ENCODE data around the gene TMEM44. TPM values are rescaled to one million over a fixed set of nuclear protein-coding genes. Genes with fewer than 3 reads are reported as not detected.

The TMEM44 gene
- total RNA-seq, 1 experiment from 2014 or later = 70.1 TPM

DNA sequence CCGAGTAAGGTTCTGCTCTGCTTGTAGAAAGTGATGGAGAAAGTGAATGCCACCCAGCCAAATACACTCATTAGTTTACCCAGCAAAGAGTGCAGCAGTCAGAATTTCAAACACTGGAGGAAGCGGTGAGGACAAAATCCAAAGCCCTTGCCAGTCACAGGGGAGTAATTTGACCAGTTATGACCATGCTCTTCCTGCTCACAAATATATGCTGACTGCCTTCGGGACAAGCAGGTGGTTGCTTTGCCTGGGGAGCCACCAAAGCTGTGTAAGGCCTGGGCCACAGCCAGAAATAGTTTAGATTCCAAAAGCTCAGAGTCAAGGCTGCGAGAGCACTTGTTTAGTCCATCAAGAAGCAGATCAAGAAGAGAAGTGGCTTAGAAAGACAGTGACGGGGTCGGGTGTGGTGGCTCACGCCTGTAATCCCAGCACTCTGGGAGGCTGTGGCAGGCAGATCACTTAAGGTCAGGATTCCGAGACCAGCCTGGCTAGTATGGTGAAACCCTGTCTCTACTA lies 95.4 kb downstream of the TMEM44 start:
- POLR2A ChIA-PET = interaction anchor here (1.1 kb wide), 1 partner anchor 9 kb away, joined by 3 read pairs; no protein-coding TSS in a partner anchor
- Histone ChIP-seq H3K9me3 (ENCODE audit: control insufficient read depth, insufficient read depth, low read depth, low read length) (peaks cover 15% of the 10 kb centered on the region), H3K27ac (ENCODE audit: low read length) (peak overlapping the region; percentile 66), H3K36me3 (ENCODE audit: control insufficient read depth, insufficient read depth, low read length) (no peaks in the 10 kb centered on the region), H3K4me1 (ENCODE audit: control insufficient read depth, insufficient read depth, low read length) (peaks cover 18% of the 10 kb centered on the region), H3K27me3 (ENCODE audit: control insufficient read depth, insufficient read depth, low read length) (no peaks in the 10 kb centered on the region), H3K4me3 (ENCODE audit: low read depth in 2 of 2, low read length in 2 of 2) (no peak overlapping the region)
- peak; percentile 43 for DNase-seq (ENCODE audit: low read depth, low spot score)
- CTCF ChIA-PET = no interaction called here
- TF ChIP-seq POLR2AphosphoS5 (IDR thresholded peaks at IDR 0.05; ENCODE audit: low read depth, low read length) = no peak
- peak; percentile 83 for ATAC-seq
- in situ Hi-C loops (cut with HindIII; ENCODE audit: low pct_unique_long_range_greater_than_20kb, low sequenced_read_pairs) (no loop called here), intact Hi-C loops (cut with micrococcal nuclease; ENCODE audit: unreplicated experiment) (no loop called here)
- BruUV-seq (replicated peaks) = no TSS peak

Other genes starting within 250 kb of the TMEM44 start
- gene GP5, start 234.2 kb downstream of the TMEM44 start, total RNA-seq (2021; ENCODE audit: unreplicated experiment) = 0.05 TPM
- gene ATP13A3, start 146.4 kb downstream of the TMEM44 start, total RNA-seq (2021; ENCODE audit: unreplicated experiment) = 169 TPM
- gene LSG1, start 38.8 kb upstream of the TMEM44 start, total RNA-seq (2021; ENCODE audit: unreplicated experiment) = 72.9 TPM
- gene FAM43A, start 52.5 kb upstream of the TMEM44 start, total RNA-seq (2021; ENCODE audit: unreplicated experiment) = 51.4 TPM